Putamen (tissue), 1 donor: Measurements from ENCODE around the gene FAM53B.

ENCODE experiments used
- DNase-seq: peaks from one replicate; pipeline ENCODE4 v3.0.0-alpha.2; 2016; ENCODE audit warnings: low spot score

Gene FAM53B

GRCh38 chr10:124708922-124709520 is 35.2 kb downstream of the FAM53B start:
- no peak for DNase-seq

DNA sequence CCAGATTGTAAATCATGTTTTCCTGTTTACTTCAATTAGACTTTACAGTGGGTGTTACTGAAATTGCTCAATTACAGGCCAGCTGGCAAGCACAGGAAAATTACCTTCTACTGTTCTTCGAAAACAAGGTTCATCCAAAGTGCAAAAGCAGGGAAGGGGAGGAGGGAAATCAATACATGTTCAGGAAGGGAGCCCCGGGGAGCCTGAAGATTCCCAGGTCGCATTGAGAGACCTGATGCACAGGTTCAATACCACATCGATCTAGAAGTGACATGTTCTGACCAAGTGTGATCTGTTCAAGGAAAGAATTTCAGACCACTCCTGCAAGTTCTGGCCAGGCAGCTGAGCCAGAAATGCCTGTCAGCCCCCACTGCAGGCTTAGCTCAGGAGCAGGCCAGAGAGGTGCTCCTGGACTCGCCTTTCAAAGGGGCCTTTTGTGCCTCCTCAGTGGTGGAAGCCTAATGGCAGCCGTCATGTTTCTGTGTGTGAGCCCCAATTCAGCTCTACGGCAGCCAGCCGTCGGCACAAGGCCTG is 35.9 kb downstream of the FAM53B start:
- no peak for DNase-seq

DNA sequence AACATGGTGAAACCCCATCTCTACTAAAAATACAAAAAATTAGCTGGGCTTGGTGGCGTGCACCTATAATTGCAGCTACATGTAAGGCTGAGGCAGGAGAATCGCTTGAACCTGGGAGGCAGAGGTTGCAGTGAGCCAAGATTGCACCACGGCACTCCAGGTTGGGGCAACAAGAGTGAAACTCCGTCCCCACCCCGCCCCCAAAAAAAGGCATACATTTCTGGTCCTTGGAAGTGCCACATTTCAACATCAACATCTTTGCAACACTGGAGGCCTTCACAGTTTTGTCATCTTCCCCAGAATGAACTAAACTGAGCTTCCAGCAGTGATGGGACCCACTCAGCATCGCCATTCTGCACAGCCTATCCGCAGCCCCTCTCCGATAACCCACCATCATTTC is 36.6 kb downstream of the FAM53B start:
- DNase-seq = no peak

DNA sequence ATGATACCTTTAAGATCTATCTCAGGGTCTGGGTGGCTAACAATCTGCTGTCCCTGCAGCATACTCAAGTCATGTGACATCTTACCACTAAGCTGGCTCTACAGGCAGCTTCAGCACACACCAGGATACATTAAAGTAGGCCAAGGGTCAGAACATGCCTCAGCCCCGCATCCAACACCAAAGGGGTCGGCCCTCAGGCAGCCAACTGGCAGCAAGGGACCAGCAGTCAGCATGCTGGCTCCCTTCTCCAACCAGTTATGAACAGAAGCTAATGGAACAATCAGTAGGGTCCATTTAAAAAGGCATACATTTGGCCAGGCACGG is 37.1 kb downstream of the FAM53B start:
- DNase-seq = no peak

GRCh38 chr10:124706462-124707143 is 37.6 kb downstream of the FAM53B start:
- DNase-seq = no peak

GRCh38 chr10:124705817-124706461 is 38.2 kb downstream of the FAM53B start:
- no peak for DNase-seq

GRCh38 chr10:124705381-124705740 is 38.8 kb downstream of the FAM53B start:
- no peak for DNase-seq

DNA sequence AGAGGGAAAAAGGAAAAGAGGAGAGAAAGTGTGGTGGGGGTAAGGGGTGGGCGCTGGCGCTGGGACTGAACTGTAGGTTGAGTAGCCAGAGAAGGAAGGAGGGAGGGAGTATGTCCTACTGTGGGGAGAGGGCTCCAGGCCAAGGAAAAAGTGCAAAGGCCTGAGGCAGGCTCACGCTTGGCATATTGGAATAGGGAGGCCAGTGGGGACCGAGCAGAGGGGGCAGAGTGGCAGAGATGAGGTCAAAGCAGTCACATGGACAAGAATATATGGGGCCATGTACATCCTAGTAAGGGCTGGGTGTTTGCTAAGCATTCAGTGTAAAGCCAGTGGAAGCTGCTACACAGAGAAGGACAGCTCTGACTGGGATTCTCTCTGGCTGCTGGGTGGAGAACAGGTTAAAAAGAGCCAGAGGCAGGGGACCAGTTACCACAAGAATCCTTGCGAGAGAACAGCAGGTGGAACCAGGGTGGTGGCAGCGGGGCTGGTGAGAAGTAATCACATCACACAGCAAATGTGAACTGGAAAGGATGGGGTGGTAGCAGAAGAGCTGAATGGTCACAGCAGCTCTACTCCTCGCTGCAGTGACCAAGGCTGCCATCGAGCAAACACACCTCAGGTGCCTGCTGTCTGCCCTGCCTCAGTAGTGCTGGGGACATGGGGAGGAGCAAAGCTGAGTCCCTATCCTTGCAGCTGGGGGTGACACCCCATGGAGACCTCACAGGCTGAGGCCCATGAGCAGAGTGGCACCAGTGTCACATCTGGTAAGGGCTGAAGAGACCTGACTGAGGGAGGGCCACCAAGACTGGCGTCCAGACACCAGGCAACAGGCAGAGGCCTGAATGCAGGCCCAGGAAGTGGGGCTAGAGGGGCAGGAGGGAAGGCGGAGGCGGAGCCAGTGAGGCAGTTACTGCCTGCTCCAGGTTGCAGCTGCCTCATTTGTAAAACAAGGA is 39.5 kb downstream of the FAM53B start:
- no peak for DNase-seq

- peak; percentile 92 for DNase-seq
These were observed 40.3 kb downstream of the FAM53B start for GRCh38 chr10:124703778-124704427.

GRCh38 chr10:124703372-124703771 is 40.8 kb downstream of the FAM53B start:
- no peak for DNase-seq

GRCh38 chr10:124701881-124702656 is 42.1 kb downstream of the FAM53B start:
- no peak for DNase-seq

GRCh38 chr10:124701435-124701834 is 42.7 kb downstream of the FAM53B start:
- peak; percentile 82 for DNase-seq

GRCh38 chr10:124701038-124701365 is 43.2 kb downstream of the FAM53B start:
- DNase-seq = no peak

DNA sequence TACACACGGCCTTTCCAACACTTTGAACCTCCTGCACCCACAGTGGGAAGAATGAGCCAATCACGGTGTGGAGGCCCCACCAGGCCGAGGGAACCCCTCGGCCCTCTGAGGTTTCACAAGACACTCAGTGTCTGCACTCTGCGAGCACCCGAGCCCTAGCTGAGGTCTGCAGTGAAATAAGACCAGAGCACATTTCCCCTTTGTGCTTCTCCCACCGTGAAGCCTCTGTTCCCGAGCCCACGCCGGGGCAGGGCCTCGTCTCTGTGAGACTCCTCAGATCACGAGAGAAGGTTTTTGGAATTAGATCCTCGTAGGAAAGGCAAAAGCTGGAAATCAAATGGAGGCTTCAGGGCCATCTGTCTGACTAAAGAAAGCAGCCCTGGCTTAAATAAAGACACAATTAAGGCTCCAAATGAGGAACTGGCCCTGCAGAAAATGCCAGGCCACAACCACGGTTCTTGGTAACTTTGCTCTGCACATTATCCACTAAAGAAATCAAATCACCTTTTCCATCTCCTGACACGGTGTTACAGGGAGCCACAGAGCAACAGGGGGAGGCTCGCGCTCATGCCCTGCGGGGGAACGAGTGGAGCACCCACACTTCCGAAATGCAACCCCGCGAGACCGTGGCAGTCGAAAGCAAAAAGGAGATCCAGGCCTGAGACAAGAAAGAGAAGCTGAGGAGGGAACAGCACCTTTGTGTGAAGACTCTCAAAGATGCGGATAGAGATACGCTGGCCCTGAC is 43.7 kb downstream of the FAM53B start:
- no peak for DNase-seq

DNA sequence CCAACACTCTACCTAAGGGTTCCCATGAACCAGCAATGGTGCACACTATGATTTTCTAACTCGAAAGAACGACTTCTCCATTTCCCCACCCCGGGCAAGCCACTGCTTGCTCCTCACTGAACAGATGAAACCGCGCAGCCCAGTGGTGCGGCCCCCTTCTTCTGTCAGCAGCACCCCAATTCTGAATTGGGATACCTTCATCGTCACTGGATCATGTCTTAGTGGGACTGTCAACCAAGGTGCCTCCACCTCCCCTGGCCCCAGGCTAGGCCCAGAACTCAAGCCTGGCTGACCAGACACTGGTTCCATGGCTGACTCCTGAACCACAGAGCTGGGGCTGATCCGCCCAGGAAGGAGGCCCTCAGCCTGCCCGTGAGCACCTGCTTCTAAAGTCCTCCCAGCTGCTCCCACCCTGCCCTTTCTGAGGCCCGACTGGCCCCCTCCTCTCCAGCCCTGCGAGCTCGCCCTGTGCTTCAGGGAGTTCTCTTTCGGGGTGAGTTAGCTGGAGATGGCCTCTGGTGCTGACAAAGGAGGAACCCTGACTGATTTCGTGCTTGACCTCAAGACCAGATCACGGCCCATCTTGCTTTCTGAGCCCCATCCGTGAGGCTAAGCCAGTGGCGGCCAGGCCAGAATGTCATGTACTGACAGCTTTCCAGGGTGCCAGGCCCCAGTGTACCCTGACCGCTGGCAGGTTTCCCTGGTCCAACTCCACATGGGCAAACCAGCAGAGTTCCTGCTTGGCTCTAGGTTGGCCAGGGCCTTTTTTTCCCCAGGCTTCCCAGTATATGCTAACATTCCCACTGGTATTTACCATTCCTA is 44.5 kb downstream of the FAM53B start:
- DNase-seq = no peak

DNA sequence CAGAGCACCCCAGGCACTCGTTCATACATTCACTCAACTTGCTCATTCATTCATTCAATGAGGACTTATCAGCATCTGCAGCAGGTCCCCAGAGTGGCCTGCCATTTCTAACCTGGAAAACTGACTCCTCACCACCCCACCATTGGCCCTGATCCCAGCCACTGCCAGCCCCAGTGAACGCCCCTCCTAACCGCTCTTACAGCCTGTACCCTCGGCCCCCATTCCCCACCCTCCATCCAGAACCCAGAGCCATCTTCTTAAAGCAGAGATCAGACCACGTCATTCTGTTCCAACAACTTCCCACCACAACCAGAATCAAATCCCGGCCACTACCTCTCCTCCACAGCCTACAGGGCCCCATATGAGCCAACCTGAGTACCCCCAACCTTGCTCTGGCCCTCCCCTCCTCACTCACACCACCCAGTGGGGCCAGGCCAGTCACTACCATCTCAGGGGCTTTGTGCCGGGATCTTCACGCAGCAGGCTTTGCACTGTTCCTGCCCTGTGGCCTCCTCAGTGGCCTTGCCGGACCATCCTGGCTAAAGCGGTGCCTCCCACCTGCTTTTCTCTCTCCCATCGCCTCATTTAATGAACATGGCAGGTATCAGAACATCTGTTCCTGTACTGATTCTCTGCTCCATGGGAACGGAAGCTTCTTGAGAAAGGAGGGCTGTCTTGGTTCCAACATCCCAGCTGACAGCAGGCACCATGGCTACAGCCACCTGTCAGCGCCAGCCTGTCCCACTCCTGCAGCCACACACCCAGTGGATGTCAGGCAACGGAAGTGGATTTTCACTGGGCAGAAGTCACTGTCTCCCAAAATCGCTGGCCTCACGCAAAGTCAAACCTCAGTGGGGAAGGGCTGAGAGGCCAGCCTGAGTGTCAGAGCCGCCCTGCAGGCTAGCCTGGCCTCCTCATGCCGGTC is 45.4 kb downstream of the FAM53B start:
- DNase-seq = no peak

DNA sequence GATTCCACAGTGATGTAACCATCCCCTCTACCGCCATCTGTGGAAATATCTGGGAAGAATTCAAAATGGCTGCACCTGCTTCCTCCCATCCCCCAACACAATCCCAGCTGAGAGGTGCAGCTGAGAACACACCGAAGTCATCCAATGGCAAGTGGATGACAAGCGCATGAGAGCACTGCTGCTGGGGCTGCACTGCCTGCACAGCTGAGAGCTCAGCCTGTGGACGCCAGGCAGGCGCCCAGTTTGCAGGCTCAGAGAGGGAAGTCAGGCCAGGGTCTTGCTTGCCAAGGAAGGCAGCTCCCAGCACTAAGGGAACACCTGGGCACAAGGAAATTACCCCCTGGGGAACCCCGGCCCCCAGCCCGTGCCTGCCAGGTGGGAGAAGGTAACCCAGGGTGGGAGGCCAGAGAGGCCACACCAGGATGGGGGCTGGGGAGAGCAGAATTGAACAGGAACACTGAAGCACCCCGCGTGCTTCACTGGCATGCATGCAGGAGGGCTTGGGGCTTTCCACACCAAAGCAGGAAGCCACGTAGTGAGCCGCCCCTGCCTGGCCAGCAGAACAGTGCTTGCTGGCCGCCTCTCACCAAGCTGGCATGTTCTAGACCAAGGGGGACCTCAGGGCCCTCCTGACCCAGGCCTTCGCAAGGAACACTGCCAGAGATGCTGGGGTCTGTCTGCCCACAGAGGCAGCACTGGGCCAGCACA is 46.2 kb downstream of the FAM53B start:
- no peak for DNase-seq

GRCh38 chr10:124697443-124697836 is 46.7 kb downstream of the FAM53B start:
- DNase-seq = no peak
